SK-N-MC (cell line): ENCODE results near the gene CCT6A.

ENCODE experiments used
- EZH2 ChIP-seq: fragments of 200-600 bp; sonication (generic); IDR thresholded peaks from one replicate; pipeline ENCODE4 v1.6.1; 2017; ENCODE audit warnings: antibody characterized with exemption
- FOXP2 ChIP-seq: optimal IDR thresholded peaks from 2 replicates; pipeline ENCODE3; 2011; ENCODE audit warnings: mild to moderate bottlenecking, moderate library complexity; ENCODE audit not compliant: insufficient read depth; ENCODE audit errors: extremely low read length, control extremely low read depth
- POLR2AphosphoS5 ChIP-seq: IDR thresholded peaks from 2 replicates; pipeline ENCODE4 v1.6.1; 2012; ENCODE audit warnings: mild to moderate bottlenecking, low read depth, low read length, borderline replicate concordance

GRCh38 chr7:56062382-56062781 is 10.8 kb downstream of the CCT6A start:
- TF ChIP-seq POLR2AphosphoS5 (0 out of 2 replicates have a peak, but pooled peaks have one; percentile 15), FOXP2 (no peak), EZH2 (no peak)
